HG03066 (cell line): ENCODE results near the gene MAP3K3.

Experiments used
- ATAC-seq: cut with Tn5 transposase; IDR thresholded peaks from one replicate; pipeline ENCODE4 v1.9.1; 2021; ENCODE audit warnings: low read depth; ENCODE audit not compliant: unreplicated experiment

Gene MAP3K3

GRCh38 chr17:63621684-63622573, at the start of gene MAP3K3:
Gene MAP3K3, plus strand, starts transcription at chr17:63622417. Its CDS starts 343 bp downstream, at chr17:63622760.
- ATAC-seq, result peak; percentile 83

DNA sequence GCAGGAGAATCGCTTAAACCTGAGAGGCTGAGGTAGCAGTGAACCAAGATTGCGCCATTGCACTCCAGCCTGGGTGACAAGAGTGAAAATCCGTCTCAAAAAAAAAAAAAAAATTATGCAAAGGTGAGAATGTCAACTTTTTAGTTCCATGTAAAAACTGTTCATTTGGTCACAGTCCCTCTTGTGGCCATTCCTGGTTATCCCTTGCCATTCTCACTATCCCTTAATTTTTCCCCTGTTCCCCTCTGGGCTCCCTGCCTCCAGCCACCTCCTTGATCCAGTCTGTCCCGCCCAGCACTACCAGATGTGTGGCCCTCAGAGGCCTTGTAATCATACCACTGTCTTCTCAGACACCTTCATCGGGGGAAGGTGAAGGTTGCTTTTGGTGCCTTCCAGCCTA, 48.6 kb upstream of the MAP3K3 start:
- no peak for ATAC-seq

DNA sequence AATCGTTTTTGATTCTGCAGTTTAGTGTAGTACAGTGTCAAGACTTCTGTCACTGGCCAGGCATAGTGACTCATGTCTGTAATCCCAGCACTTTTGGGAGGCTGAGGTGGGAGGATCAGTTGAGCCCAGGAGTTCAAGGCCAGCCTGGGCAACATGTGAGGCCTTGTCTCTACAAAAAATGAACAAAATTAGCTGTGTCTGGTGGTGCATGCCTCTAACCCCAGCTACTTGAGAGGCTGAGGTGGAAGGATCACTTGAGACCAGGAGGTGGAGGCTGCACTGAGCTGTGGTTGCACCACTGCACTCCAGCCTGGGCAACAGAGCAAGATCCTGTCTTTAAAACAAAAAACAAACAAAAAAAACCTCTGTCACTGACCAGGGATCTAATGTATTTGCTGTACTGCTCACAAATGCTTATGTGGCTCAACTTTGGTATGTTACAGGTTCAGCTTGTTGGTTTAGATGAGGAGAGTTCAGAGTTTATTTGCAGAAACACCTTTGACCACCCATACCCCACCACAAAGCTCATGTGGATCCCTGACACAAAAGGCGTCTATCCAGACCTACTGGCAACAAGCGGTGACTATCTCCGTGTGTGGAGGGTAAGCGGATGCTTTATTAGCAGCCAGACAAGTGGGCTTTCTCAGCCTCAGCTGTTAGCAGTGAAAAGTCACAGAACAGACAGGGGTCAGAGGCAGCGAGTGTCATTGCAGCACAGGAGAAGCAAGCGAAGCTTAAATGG, 44.0 kb upstream of the MAP3K3 start:
- ATAC-seq, result no peak

- ATAC-seq, result no peak
Observed at GRCh38 chr17:63578769-63579111, 43.5 kb upstream of the MAP3K3 start.

DNA sequence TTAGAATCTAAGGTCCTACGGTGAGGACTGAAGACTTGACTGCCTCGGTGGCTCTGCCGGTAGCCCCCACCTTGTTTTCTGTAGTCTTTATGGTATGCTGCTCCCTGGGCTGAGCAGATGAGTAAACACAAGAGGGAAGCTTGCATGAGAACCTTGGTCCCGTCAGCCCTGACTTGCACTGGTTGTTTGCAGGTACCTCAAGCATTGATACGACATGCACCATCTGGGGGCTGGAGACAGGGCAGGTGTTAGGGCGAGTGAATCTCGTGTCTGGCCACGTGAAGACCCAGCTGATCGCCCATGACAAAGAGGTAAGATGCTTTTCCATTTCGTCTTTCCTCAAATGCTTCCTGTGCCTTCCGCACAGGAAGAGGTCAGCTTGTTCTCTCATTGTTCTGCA, 42.6 kb upstream of the MAP3K3 start:
- no peak for ATAC-seq

DNA sequence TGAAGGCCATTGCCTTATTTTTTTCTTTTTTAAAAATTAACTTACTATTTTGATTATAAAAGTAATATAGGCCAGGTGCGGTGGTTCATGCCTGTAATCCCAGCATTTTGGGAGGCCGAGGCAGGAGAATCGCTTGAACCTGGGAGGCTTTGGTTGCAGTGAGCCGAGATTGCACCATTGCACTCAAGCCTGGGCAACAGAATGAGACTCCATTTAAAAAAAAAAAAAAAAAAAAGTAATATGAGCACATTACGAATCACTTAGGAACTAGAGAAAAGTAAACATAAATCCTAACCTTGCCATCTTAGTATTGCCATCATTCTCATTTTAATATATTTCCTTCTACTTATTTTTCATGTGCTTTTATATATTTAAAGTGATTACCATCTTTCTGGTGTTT, 34.4 kb upstream of the MAP3K3 start:
- ATAC-seq, result no peak

DNA sequence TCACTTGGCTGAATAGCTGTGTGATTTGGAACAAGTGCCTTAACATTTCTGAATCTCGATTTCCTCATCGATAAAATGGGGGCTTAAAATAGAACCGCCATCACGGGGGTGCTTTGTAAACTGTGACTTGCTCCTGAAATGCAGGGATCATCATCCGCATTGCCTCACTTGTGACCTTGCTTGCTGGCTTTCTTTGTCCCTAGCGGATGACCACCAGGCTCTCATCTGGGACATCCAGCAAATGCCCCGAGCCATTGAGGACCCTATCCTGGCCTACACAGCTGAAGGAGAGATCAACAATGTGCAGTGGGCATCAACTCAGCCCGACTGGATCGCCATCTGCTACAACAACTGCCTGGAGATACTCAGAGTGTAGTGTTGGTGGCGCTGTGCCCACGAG, 33.4 kb upstream of the MAP3K3 start:
- no peak for ATAC-seq

DNA sequence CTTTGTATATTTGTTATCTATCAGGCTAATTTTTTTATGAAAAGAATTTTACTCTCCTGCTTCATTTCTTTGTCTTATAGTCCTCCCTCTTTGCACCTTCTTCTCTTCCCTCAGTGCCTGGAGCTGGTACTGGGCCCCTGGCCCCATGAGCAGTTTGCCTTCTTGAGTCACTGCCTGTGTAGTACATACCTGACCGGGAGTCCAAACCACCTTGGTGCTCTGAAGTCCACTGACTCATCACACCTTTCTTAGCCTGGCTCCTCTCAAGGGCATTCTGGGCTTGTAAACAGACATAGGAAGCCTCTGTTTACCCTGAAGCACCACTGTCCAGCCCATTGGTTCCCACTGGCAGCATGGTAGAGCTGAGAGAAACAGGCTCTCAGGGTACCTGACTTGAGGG, 32.6 kb upstream of the MAP3K3 start:
- no peak for ATAC-seq

- no peak for ATAC-seq
Observed at GRCh38 chr17:63592797-63593196, 29.4 kb upstream of the MAP3K3 start.

- ATAC-seq, result no peak
Observed at GRCh38 chr17:63595132-63595531, 27.1 kb upstream of the MAP3K3 start.

GRCh38 chr17:63596856-63597586, 25.2 kb upstream of the MAP3K3 start:
- ATAC-seq, result no peak

- no peak for ATAC-seq
Observed at GRCh38 chr17:63598281-63598680, 23.9 kb upstream of the MAP3K3 start.

DNA sequence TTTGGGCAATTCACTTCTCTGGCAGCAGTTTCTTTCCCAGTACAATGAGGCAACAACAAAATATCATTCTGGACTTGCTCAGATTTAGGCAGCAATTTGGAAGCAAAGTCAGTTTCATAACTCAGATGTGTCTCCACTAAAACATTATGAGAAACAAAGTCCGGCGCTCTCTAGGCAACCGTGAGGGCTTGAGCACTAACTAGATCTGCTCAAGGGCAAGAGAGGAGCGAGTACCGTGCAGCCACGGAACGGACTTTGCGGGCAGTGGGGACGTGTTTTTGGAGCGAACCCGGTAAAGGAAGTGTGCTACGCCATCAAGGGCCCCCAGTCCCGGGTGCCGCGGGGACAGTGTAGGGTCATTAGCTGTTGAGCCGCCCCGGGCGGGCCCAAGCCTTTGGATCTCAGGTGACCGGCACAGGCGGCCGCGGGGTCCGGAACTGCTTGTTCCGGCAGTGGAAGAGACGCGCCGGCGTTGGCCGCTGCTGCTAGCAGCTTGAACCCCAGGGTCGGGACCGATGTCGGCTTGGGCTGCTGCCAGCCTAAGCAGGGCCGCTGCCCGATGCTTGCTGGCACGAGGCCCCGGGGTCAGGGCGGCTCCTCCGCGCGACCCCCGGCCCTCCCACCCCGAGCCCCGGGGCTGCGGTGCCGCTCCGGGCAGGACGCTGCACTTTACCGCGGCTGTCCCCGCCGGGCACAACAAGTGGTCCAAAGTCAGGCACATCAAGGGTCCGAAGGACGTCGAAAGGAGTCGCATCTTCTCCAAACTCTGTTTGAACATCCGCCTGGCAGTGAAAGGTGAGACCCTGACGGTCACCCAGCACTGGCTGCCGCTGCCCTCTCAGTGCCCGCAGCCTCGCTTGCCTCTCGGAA, 21.4 kb upstream of the MAP3K3 start, which contains the start of gene TACO1:
Gene TACO1 (plus strand): TSS at position 327 of the 870 bp plus-strand sequence. CDS start 189 bp downstream, at position 516.
- peak; percentile 87 for ATAC-seq

DNA sequence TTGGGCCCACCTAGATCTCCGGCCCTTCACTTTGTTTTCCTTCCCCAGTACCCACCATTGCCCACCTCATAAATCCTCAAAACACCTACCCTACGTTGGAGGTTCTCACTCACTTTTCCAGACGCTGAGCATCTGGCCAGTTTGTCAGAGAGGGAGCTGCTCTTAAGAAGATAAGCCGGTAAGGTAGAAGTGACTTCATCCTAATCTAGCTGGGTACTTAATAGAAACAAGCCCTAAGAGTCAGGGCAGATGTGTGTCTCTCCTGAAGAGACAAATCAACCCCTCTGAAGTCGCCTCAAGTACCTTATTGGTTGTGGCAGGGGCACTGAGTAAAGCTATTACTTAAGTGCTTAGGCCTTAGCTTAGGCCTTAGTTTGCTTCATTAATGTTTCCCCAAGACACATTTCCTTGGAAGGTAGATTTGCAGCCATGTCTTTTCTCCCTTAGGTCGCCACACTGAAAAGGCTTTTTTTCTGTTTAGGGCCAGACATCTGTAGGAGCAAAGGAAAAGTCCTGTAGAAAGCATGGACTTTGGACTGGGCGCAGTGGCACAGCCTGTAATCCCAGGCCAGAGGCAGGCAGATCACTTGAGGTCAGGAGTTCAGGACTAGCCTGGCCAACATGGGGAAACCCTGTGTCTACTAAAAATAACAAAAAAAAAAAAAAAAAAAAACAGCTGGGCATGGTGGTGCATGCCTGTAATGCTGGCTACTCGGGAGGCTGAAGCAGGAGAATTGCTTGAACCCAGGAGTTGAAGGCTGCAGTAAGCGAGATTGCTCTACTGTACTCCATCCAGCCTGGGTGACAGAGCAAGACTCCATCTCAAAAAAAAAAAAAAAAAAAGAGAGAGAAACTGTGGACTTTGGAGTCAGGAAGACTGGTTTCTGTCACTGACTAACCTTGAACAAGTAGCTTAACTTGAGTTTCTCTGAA, 20.5 kb upstream of the MAP3K3 start:
- ATAC-seq, result no peak

DNA sequence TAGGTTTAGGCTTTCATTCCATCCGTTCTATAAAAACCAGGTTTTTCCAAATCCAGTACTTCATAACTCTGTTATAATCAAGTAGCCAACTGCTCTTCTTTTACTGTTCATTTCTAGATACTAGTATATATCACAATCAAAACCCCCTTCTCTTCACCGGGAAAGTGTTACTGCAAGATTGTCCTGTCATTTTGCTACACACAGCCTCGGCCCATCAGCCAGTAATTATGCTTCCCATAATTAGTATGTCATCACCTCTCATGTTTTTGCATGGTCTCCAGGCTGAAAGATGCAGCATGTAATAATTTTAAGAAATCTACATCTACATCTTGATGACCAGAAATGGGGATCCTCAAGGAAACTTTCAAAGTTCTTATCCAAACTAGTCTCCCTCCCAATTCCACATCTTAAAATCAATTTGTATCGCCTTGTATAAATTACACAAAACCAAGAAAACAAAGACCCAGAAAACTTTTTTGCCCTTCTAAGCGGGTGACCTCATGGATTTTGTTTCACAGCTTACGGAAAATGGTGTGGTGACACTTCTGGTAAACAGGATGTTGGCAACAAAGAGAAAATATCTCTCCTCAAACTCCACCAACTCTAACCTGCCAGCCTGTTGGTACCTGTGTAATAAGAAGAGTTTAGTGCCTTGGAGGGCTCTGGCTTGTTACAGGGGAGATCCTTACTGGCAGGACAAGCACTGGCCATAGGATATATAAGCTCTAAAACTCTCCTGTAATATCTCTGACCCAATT, 12.2 kb upstream of the MAP3K3 start:
- no peak for ATAC-seq

GRCh38 chr17:63610854-63611253, 11.4 kb upstream of the MAP3K3 start:
- ATAC-seq, result no peak

GRCh38 chr17:63611354-63611753, 10.9 kb upstream of the MAP3K3 start:
- no peak for ATAC-seq

- no peak for ATAC-seq
Observed at GRCh38 chr17:63613663-63614062, 8.6 kb upstream of the MAP3K3 start.
